Natural killer cell treated with Interleukin-12 subunit alpha and Interleukin-12 subunit beta and Interleukin-15 and Interleukin-18, amount 100 ng/mL, for 72 hours (primary cell): ENCODE results near the gene SLC2A13. TPM values are rescaled to one million over a fixed set of nuclear protein-coding genes. Genes with fewer than 3 reads are reported as not detected.
"Not testable (repeated sequence)": the region's sequence is repeated elsewhere in the genome, so short reads cannot be mapped to it uniquely, and the experiment has no call there.

ENCODE experiments used
- ATAC-seq, 2 donors: fragments of 150-1000 bp; cut with Tn5 transposase in 1 of 2; sonication (Bioruptor Pico), chemical (Tn5 transposase) in 1 of 2; 2 replicates each; pipeline ENCODE4 v1.10.0; 2021
- DNase-seq: peaks from one replicate; pipeline ENCODE4 v3.0.0; 2022; ENCODE audit warnings: low spot score
- H3K27ac Mint-ChIP-seq, 2 donors: 1 replicate in 1 of 2; 2 replicates in 1 of 2; pipeline ENCODE4 v1.8.0; 2022; ENCODE audit warnings: mixed read lengths in 2 of 2, mild to moderate bottlenecking in 1 of 2, moderate library complexity in 1 of 2
- H3K27me3 Mint-ChIP-seq, 2 donors: 1 replicate in 1 of 2; 2 replicates in 1 of 2; pipeline ENCODE4 v1.8.0; 2022; ENCODE audit warnings: mixed read lengths in 2 of 2
- H3K36me3 Mint-ChIP-seq: one replicate; pipeline ENCODE4 v1.8.0; 2022; ENCODE audit warnings: mixed read lengths
- H3K4me1 Mint-ChIP-seq, 2 donors: 1 replicate in 1 of 2; 2 replicates in 1 of 2; pipeline ENCODE4 v1.8.0; 2022; ENCODE audit warnings: low read depth in 2 of 2, mixed read lengths in 2 of 2, mild to moderate bottlenecking in 1 of 2
- H3K4me3 Mint-ChIP-seq: one replicate; pipeline ENCODE4 v1.8.0; 2022; ENCODE audit warnings: mixed read lengths
- H3K9me3 Mint-ChIP-seq: 2 replicates; pipeline ENCODE4 v1.8.0; 2022; ENCODE audit warnings: mixed read lengths
- total RNA-seq, 2 donors: library from RNA; stranded (reverse); gene quantifications; one replicate each; pipeline ENCODE4 v1.2.3, GENCODE V29; 2022

The SLC2A13 gene
- total RNA-seq, 2 donors from 2014 or later, result 6.8 to 9.1 TPM

- H3K27me3 Mint-ChIP-seq, result no peaks in the 10 kb centered on the region
- H3K27ac Mint-ChIP-seq, result no peak overlapping the region
- no peaks in the 10 kb centered on the region for H3K36me3 Mint-ChIP-seq
- no peaks in the 10 kb centered on the region for H3K4me1 Mint-ChIP-seq
- ATAC-seq (no peak), DNase-seq (no peak)
- no peak overlapping the region for H3K4me3 Mint-ChIP-seq
- H3K9me3 Mint-ChIP-seq, result no peaks in the 10 kb centered on the region
Measured at GRCh38 chr12:39792938-39793337, 312.9 kb downstream of the SLC2A13 start.

GRCh38 chr12:39788239-39788638 lies 317.6 kb downstream of the SLC2A13 start:
- Mint-ChIP-seq H3K27me3 (no peaks in the 10 kb centered on the region), H3K36me3 (no peaks in the 10 kb centered on the region), H3K9me3 (peaks cover 2% of the 10 kb centered on the region), H3K4me3 (no peak overlapping the region), H3K27ac (no peak overlapping the region), H3K4me1 (no peaks in the 10 kb centered on the region)
- no peak for ATAC-seq
- no peak for DNase-seq

- H3K9me3 Mint-ChIP-seq, H3K36me3 Mint-ChIP-seq, DNase-seq, ATAC-seq, H3K27me3 Mint-ChIP-seq, H3K4me3 Mint-ChIP-seq, H3K4me1 Mint-ChIP-seq, H3K27ac Mint-ChIP-seq: not testable (repeated sequence)
Measured at GRCh38 chr12:39785814-39786213, 320.1 kb downstream of the SLC2A13 start.

GRCh38 chr12:39782026-39782545 lies 323.8 kb downstream of the SLC2A13 start:
- no peak for ATAC-seq
- no peaks in the 10 kb centered on the region for H3K36me3 Mint-ChIP-seq
- no peak for DNase-seq
- H3K9me3 Mint-ChIP-seq, result peaks cover 2% of the 10 kb centered on the region
- H3K27me3 Mint-ChIP-seq, result no peaks in the 10 kb centered on the region
- H3K4me3 Mint-ChIP-seq, result no peak overlapping the region
- H3K27ac Mint-ChIP-seq, result no peak overlapping the region
- no peaks in the 10 kb centered on the region for H3K4me1 Mint-ChIP-seq

- Mint-ChIP-seq H3K36me3 (no peaks in the 10 kb centered on the region), H3K27me3 (no peaks in the 10 kb centered on the region)
- no peak for ATAC-seq
Measured at GRCh38 chr12:39780913-39781446, 324.9 kb downstream of the SLC2A13 start.

GRCh38 chr12:39780411-39780912 lies 325.4 kb downstream of the SLC2A13 start:
- Mint-ChIP-seq H3K27ac (no peak overlapping the region), H3K9me3 (peaks cover 2% of the 10 kb centered on the region), H3K36me3 (no peaks in the 10 kb centered on the region), H3K27me3 (no peaks in the 10 kb centered on the region), H3K4me1 (no peaks in the 10 kb centered on the region), H3K4me3 (no peak overlapping the region)
- ATAC-seq (no peak), DNase-seq (no peak)

More at GRCh38 chr12:39780913-39781446, 324.9 kb downstream of the SLC2A13 start:
- Mint-ChIP-seq H3K27ac (no peak overlapping the region), H3K9me3 (peaks cover 2% of the 10 kb centered on the region), H3K4me3 (no peak overlapping the region), H3K4me1 (no peaks in the 10 kb centered on the region)
- no peak for DNase-seq

- no peaks in the 10 kb centered on the region for H3K4me1 Mint-ChIP-seq
- peaks cover 2% of the 10 kb centered on the region for H3K9me3 Mint-ChIP-seq
- no peaks in the 10 kb centered on the region for H3K27me3 Mint-ChIP-seq
- ATAC-seq (no peak), DNase-seq (no peak)
- no peak overlapping the region for H3K27ac Mint-ChIP-seq
- H3K36me3 Mint-ChIP-seq, result no peaks in the 10 kb centered on the region
- H3K4me3 Mint-ChIP-seq, result no peak overlapping the region
Measured at GRCh38 chr12:39779768-39780340, 326.0 kb downstream of the SLC2A13 start.

GRCh38 chr12:39777465-39777864 lies 328.4 kb downstream of the SLC2A13 start:
- DNase-seq (no peak), ATAC-seq (no peak)
- H3K9me3 Mint-ChIP-seq, result no peaks in the 10 kb centered on the region
- no peaks in the 10 kb centered on the region for H3K4me1 Mint-ChIP-seq
- H3K27ac Mint-ChIP-seq, result no peak overlapping the region
- no peaks in the 10 kb centered on the region for H3K36me3 Mint-ChIP-seq
- H3K4me3 Mint-ChIP-seq, result no peak overlapping the region
- H3K27me3 Mint-ChIP-seq, result no peaks in the 10 kb centered on the region

- Mint-ChIP-seq H3K27me3 (no peaks in the 10 kb centered on the region), H3K9me3 (no peaks in the 10 kb centered on the region), H3K27ac (no peak overlapping the region), H3K4me1 (no peaks in the 10 kb centered on the region), H3K36me3 (no peaks in the 10 kb centered on the region), H3K4me3 (no peak overlapping the region)
- ATAC-seq (no peak), DNase-seq (no peak)
Measured at GRCh38 chr12:39773266-39773665, 332.6 kb downstream of the SLC2A13 start.

- DNase-seq, result no peak
- Mint-ChIP-seq H3K9me3 (no peaks in the 10 kb centered on the region), H3K27me3 (no peaks in the 10 kb centered on the region), H3K4me3 (no peak overlapping the region), H3K4me1 (no peaks in the 10 kb centered on the region), H3K36me3 (no peaks in the 10 kb centered on the region), H3K27ac (no peak overlapping the region)
- no peak for ATAC-seq
Measured at GRCh38 chr12:39772821-39773259, 333.0 kb downstream of the SLC2A13 start.

- ATAC-seq (no peak), DNase-seq (no peak)
- Mint-ChIP-seq H3K27ac (no peak overlapping the region), H3K36me3 (no peaks in the 10 kb centered on the region), H3K4me3 (no peak overlapping the region), H3K4me1 (no peaks in the 10 kb centered on the region), H3K9me3 (no peaks in the 10 kb centered on the region), H3K27me3 (no peaks in the 10 kb centered on the region)
Measured at GRCh38 chr12:39771456-39771855, 334.4 kb downstream of the SLC2A13 start.

- ATAC-seq (no peak), DNase-seq (no peak)
- Mint-ChIP-seq H3K4me1 (no peaks in the 10 kb centered on the region), H3K27me3 (no peaks in the 10 kb centered on the region), H3K9me3 (no peaks in the 10 kb centered on the region), H3K36me3 (no peaks in the 10 kb centered on the region), H3K27ac (no peak overlapping the region), H3K4me3 (no peak overlapping the region)
Measured at GRCh38 chr12:39764944-39765560, 340.8 kb downstream of the SLC2A13 start.

GRCh38 chr12:39763890-39764169 lies 342.1 kb downstream of the SLC2A13 start:
- Mint-ChIP-seq H3K36me3 (no peaks in the 10 kb centered on the region), H3K9me3 (no peaks in the 10 kb centered on the region), H3K27ac (no peak overlapping the region), H3K4me3 (no peak overlapping the region), H3K4me1 (no peaks in the 10 kb centered on the region), H3K27me3 (no peaks in the 10 kb centered on the region)
- DNase-seq (no peak), ATAC-seq (no peak)

GRCh38 chr12:39763071-39763889 lies 342.6 kb downstream of the SLC2A13 start:
- no peak overlapping the region for H3K4me3 Mint-ChIP-seq
- no peaks in the 10 kb centered on the region for H3K27me3 Mint-ChIP-seq
- H3K27ac Mint-ChIP-seq, result no peak overlapping the region

More at GRCh38 chr12:39763071-39763889, 342.6 kb downstream of the SLC2A13 start:
- Mint-ChIP-seq H3K9me3 (no peaks in the 10 kb centered on the region), H3K4me1 (no peaks in the 10 kb centered on the region), H3K36me3 (no peaks in the 10 kb centered on the region)
- DNase-seq (no peak), ATAC-seq (no peak)
